Testis (tissue), 3 donors: ENCODE measurements around the gene CTSS. TPM values are rescaled to one million over a fixed set of nuclear protein-coding genes. Genes with fewer than 3 reads are reported as not detected.

Experiments
- DNase-seq: peaks from one replicate; pipeline ENCODE4 v3.0.0-alpha.2; 2019
- H3K27ac ChIP-seq, 2 donors: fragments of 200-600 bp; sonication (generic); one replicate each; pipeline ENCODE4 v1.5.1; 2019
- H3K27me3 ChIP-seq: fragments of 200-600 bp; sonication (generic); one replicate; pipeline ENCODE4 v1.5.1; 2019
- H3K36me3 ChIP-seq: fragments of 200-600 bp; sonication (generic); one replicate; pipeline ENCODE4 v1.5.1; 2017; ENCODE audit warnings: low read depth; ENCODE audit errors: missing control alignments
- H3K4me1 ChIP-seq: fragments of 200-600 bp; sonication (generic); one replicate; pipeline ENCODE4 v1.5.1; 2019
- H3K4me3 ChIP-seq, 2 donors: fragments of 200-600 bp; sonication (generic); one replicate each; pipeline ENCODE4 v1.5.1; 2017 to 2019
- H3K9me3 ChIP-seq: fragments of 200-600 bp; sonication (generic); one replicate; pipeline ENCODE4 v1.5.1; 2017
- POLR2A ChIP-seq: fragments of 450-650 bp; IDR thresholded peaks from one replicate; pipeline ENCODE4 v1.6.1; 2017; ENCODE audit warnings: antibody characterized with exemption, mild to moderate bottlenecking, moderate library complexity
- WGBS, 2 donors: methylation state at CpG; one replicate each; pipeline ENCODE4 v1.1.5; 2018; 5-methylcytosine and 5-hydroxymethylcytosine counted together
- intact Hi-C: fragments of 100-400 bp; cut with DNase I; formaldehyde crosslinking; loops from one replicate; pipeline ENCODE4 v1.15.1; 2023; ENCODE audit warnings: low total_unique reads
- polyA plus RNA-seq: library from polyadenylated mRNA; stranded (reverse); fragments of 350-450 nt; fragmentation: Illumina TruSeq; extraction: RNeasy Lipid Tissue Mini Kit (QIAGEN cat#74804); gene quantifications from one replicate; pipeline ENCODE4 v1.2.3, GENCODE V29; 2014; ENCODE audit warnings: low read depth, low replicate concordance; ENCODE audit not compliant: insufficient read depth
- total RNA-seq, 2 donors: library from RNA; depleted of rRNA; stranded (reverse); fragments of >200 nt; gene quantifications; one replicate each; pipeline ENCODE4 v1.2.3, GENCODE V29; 2016
- TF ChIP-seq, protein P1 (sequence below), 3 experiments: fragments of 450-650 bp in 2 of 3; fragments of 200-600 bp in 1 of 3; sonication (generic) in 1 of 3; IDR thresholded peaks; one replicate each; pipeline ENCODE4 v1.5.1; 2016 to 2019; ENCODE audit warnings: antibody characterized with exemption in 3 of 3, mild to moderate bottlenecking in 2 of 3, moderate library complexity in 1 of 3

CTSS gene
- total and polyA plus RNA-seq, 3 donors from 2014 or later, result 7.4 to 61.0 (median 9.2) TPM

DNA sequence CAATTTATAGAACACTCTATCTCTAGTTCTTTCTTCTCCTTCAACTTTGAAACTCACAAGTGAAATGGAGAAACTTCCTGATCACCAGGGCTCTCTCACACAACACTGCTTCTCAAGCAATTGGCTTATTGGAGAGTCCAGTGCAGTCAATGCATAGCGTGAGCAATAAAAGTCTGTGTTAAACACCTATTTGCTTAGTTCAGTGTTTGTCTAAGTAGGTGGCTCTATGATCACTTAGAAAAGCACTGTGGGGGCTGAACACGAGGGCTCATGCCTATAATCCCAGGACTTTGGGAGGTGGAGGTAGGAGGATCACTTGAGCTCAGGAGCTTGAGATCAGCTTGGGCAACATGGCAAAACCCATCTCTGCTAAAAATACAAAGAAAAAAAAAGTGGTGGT lies 12.2 kb downstream of the CTSS start:
- WGBS, 2 donors, result 90 to 97% methylated on average over 2 of the region's 2 CpGs
- no peak for DNase-seq
- intact Hi-C loops, result no loop called here
- no peaks in the 10 kb centered on the region for H3K27me3 ChIP-seq
- no peak overlapping the region for H3K4me3 ChIP-seq
- TF ChIP-seq, protein P1, sequence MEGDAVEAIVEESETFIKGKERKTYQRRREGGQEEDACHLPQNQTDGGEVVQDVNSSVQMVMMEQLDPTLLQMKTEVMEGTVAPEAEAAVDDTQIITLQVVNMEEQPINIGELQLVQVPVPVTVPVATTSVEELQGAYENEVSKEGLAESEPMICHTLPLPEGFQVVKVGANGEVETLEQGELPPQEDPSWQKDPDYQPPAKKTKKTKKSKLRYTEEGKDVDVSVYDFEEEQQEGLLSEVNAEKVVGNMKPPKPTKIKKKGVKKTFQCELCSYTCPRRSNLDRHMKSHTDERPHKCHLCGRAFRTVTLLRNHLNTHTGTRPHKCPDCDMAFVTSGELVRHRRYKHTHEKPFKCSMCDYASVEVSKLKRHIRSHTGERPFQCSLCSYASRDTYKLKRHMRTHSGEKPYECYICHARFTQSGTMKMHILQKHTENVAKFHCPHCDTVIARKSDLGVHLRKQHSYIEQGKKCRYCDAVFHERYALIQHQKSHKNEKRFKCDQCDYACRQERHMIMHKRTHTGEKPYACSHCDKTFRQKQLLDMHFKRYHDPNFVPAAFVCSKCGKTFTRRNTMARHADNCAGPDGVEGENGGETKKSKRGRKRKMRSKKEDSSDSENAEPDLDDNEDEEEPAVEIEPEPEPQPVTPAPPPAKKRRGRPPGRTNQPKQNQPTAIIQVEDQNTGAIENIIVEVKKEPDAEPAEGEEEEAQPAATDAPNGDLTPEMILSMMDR (IDR thresholded peaks at IDR 0.05), result no peak
- TF ChIP-seq POLR2A, result no peak
- H3K9me3 ChIP-seq, result no peaks in the 10 kb centered on the region
- no peaks in the 10 kb centered on the region for H3K36me3 ChIP-seq
- H3K4me1 ChIP-seq, result no peaks in the 10 kb centered on the region
- no peak overlapping the region for H3K27ac ChIP-seq

DNA sequence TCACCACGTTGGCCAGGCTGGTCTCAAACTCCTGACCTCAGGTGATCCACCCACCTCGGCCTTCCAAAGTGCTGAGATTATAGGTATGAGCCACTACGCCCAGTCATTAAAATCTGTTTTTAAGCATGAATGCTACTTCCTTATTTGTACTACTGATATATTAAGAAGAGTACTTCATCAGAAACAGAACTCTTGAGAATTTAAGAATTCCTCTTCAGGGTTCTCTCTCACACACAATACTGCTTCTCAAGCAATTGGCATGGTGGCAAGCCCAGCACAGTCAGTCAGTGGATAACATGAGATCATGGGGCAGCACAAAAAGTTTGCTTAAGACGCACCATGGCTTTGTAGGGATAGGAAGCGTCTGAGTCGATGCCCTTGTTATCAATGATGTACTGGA lies 14.1 kb downstream of the CTSS start:
- H3K9me3 ChIP-seq, result no peaks in the 10 kb centered on the region
- H3K4me1 ChIP-seq, result no peaks in the 10 kb centered on the region
- intact Hi-C loops, result no loop called here
- no peak overlapping the region for H3K27ac ChIP-seq
- no peak overlapping the region for H3K4me3 ChIP-seq
- WGBS, 2 donors, result 91 to 92% methylated on average over 6 of the region's 6 CpGs
- no peak for DNase-seq
- no peaks in the 10 kb centered on the region for H3K36me3 ChIP-seq
- TF ChIP-seq, protein P1 (IDR thresholded peaks at IDR 0.05), result no peak
- TF ChIP-seq POLR2A, result no peak
- H3K27me3 ChIP-seq, result no peaks in the 10 kb centered on the region

DNA sequence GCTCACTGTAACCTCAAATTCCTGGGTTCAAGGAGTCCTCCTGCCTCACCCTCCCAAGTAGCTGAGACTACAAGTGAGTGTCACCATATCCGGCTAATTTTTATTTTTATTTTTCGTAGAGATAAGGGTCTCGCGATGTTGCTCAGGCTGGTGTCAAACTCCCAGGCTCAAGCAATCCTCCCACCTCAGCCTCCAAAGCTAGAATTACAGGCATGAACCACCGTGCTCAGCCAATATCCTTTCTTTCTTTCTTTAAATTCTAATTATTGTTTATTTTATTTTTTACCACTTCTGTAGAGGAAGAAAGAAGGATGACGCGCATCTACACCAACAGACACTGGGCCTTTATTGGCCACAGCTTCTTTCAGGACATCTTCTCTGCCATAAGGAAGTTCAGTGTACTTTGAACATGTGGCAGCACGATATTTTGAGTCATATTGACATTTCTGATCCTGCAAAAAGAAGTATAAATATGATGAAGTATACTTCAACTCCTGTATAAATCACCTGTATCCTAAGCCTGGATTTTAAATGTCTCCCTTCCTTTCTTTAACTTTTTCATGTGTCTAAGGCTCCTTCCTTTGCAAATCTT lies 15.8 kb downstream of the CTSS start:
- 87 to 89% methylated on average over 8 of the region's 8 CpGs for WGBS, 2 donors
- TF ChIP-seq, protein P1 (IDR thresholded peaks at IDR 0.05), result no peak
- no peak for TF ChIP-seq POLR2A
- Histone ChIP-seq H3K4me3 (no peak overlapping the region), H3K4me1 (no peaks in the 10 kb centered on the region), H3K36me3 (no peaks in the 10 kb centered on the region), H3K9me3 (no peaks in the 10 kb centered on the region), H3K27me3 (no peaks in the 10 kb centered on the region), H3K27ac (no peak overlapping the region)
- intact Hi-C loops, result no loop called here
- DNase-seq, result no peak

DNA sequence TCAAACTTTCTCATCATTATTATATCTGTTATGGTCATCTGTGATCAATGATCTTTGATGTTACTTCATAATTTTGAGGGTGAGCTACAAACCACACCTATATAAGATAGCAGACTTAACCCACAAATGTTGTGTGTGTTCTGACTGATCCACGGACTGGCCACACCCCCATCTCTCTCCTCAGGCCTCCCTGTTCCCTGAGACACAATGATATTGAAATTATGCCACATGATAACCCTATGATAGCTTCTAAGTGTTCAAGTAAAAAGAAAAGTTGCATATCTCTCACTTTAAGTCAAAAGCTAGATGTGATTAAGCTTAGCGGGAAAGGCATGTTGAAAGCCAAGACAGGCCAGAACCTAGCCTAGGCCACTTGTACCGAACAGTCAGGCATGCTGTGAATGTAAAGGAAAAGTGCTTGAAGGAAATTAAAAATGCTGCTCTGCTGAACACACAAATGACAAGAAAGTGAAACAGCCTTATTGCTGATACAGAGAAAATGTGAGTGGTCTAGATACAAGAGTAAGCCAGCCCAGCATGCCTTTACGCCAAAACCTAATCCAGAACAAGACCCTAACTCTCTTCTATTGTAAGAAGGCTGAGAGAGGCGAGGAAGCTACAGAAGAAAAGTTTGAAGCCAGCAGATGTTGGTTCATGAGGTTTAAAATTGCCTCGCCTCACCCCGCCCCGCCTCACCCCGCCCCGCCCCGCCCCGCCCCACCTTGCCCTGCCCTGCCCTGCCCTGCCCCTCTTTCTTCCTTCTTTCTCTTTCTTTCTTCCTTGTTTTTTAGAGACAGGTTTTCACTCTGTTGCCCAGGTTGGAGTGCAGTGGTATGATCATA lies 16.5 kb downstream of the CTSS start:
- H3K9me3 ChIP-seq, result no peaks in the 10 kb centered on the region
- 93% methylated on average over 12 of the region's 12 CpGs for WGBS, 2 donors
- intact Hi-C loops, result no loop called here
- H3K4me1 ChIP-seq, result no peaks in the 10 kb centered on the region
- H3K4me3 ChIP-seq, result no peak overlapping the region
- H3K36me3 ChIP-seq, result no peaks in the 10 kb centered on the region
- no peak for DNase-seq
- no peaks in the 10 kb centered on the region for H3K27me3 ChIP-seq
- TF ChIP-seq POLR2A, result no peak
- no peak overlapping the region for H3K27ac ChIP-seq

DNA sequence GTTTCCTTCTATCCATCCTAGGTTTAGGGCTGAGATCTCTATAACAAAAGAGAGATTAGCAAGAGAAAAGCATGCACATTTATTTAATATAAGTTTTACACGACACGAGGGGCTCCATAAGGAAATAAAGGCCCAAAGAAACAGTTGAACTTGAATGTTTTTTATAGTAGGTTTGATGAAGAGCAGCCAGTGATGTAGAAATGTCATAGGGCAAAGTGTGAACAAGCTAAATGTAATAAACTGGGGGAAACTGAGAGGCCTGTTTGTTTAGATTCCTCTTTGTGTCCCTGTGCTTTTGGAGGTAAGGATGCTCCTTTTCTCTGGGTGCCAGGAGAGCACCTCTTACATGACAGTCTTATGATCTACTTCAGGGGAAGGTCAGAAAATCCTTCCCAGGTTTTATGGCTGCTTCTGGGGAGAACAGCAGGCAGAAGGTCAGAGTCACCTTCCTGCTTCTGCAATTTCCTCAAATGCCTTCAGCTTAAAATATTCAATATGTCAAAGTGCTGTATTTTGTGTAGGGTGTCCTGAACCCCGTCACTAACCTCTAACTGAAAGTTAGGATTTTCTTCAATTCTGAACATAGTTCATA lies 35.4 kb downstream of the CTSS start:
- no peaks in the 10 kb centered on the region for H3K4me1 ChIP-seq
- 70 to 80% methylated on average over 3 of the region's 3 CpGs for WGBS, 2 donors
- H3K27me3 ChIP-seq, result no peaks in the 10 kb centered on the region
- no peaks in the 10 kb centered on the region for H3K36me3 ChIP-seq
- H3K4me3 ChIP-seq, result no peak overlapping the region
- TF ChIP-seq, protein P1 (IDR thresholded peaks at IDR 0.05), result no peak
- no peak for TF ChIP-seq POLR2A
- H3K27ac ChIP-seq, result no peak overlapping the region
- H3K9me3 ChIP-seq, result no peaks in the 10 kb centered on the region
- intact Hi-C loops, result no loop called here
- no peak for DNase-seq
